Adrenal gland (tissue), 12 donors: ENCODE data around the gene SLC7A9. TPM values are rescaled to one million over a fixed set of nuclear protein-coding genes. Genes with fewer than 3 reads are reported as not detected.

ENCODE experiments used
- DNase-seq, 7 donors: peaks; one replicate each; pipeline ENCODE4 v3.0.0-alpha.2; 2019 to 2020
- H3K27ac ChIP-seq, 5 donors: fragments of 200-600 bp; sonication (generic) in 4 of 5; 1 replicate in 3 of 5; 2 replicates in 2 of 5; pipeline versions ENCODE4 v1.5.1 to v1.8.0; 2016 to 2020; ENCODE audit warnings: mild to moderate bottlenecking in 1 of 5
- H3K27me3 ChIP-seq: fragments of 200-600 bp; 2 replicates; pipeline ENCODE4 v1.8.0; 2021
- H3K36me3 ChIP-seq, 2 donors: fragments of 200-600 bp; replicated peaks in 1 of 2; 1 replicate in 1 of 2; 2 replicates in 1 of 2; pipeline versions ENCODE4 v1.5.1 to v1.8.0; 2018 to 2022
- H3K4me1 ChIP-seq, 2 donors: fragments of 200-600 bp; replicated peaks in 1 of 2; 1 replicate in 1 of 2; 2 replicates in 1 of 2; pipeline versions ENCODE4 v1.5.1 to v1.8.0; 2018 to 2021
- H3K4me3 ChIP-seq, 4 donors: fragments of 200-600 bp; sonication (generic) in 3 of 4; one replicate each; pipeline ENCODE4 v1.5.1; 2016 to 2018
- H3K9me3 ChIP-seq, 3 donors: fragments of 200-600 bp; sonication (generic) in 1 of 3; replicated peaks in 1 of 3; 1 replicate in 2 of 3; 2 replicates in 1 of 3; pipeline versions ENCODE4 v1.5.1 to v1.8.0; 2016 to 2021
- POLR2A ChIP-seq, 2 donors: fragments of 450-650 bp; IDR thresholded peaks; one replicate each; pipeline ENCODE4 v1.6.1; 2017; ENCODE audit warnings: antibody characterized with exemption in 2 of 2, mild to moderate bottlenecking in 2 of 2, moderate library complexity in 1 of 2
- WGBS, 4 donors: extraction: QIAGEN DNeasy Blood & Tissue Kit in 2 of 4; methylation state at CpG; one replicate each; pipeline versions ENCODE4 v1.1.5 to v1.1.7; 2013 to 2017; 5-methylcytosine and 5-hydroxymethylcytosine counted together
- intact Hi-C, 2 donors: fragments of 100-400 bp; cut with DNase I; formaldehyde crosslinking; loops; one replicate each; pipeline versions ENCODE4 v1.14.1 to v1.15.0; 2022 to 2023
- polyA plus RNA-seq, 3 donors: library from polyadenylated mRNA; stranded (reverse); fragments of 200-250 nt in 2 of 3; fragments of 350-450 nt in 1 of 3; fragmentation: Illumina TruSeq in 1 of 3; extraction: RNeasy Lipid Tissue Mini Kit (QIAGEN cat#74804) in 1 of 3; gene quantifications; one replicate each; pipeline ENCODE4 v1.2.3, GENCODE V29; 2013 to 2014
- total RNA-seq, 9 donors: library from RNA; depleted of rRNA in 4 of 9; stranded (reverse); fragments of >200 nt in 4 of 9; fragments of 120-200 nt in 1 of 9; fragmentation: NEBNext Ultra II Directional in 1 of 9; extraction: Animal tissue kit (Norgen Biotek cat#: 25700) in 1 of 9; gene quantifications; one replicate each; pipeline versions ENCODE4 v1.1.0 to v1.2.4, GENCODE V29; 2013 to 2023
- TF ChIP-seq, protein P1 (sequence below), 6 experiments: fragments of 450-650 bp in 4 of 6; fragments of 200-600 bp in 2 of 6; sonication (generic) in 1 of 6; IDR thresholded peaks; 1 replicate in 5 of 6; 2 replicates in 1 of 6; pipeline versions ENCODE4 v1.5.1 to v1.8.0; 2016 to 2021; ENCODE audit warnings: antibody characterized with exemption in 6 of 6, mild to moderate bottlenecking in 2 of 6, moderate library complexity in 1 of 6
- donor health status: healthy with polysubstance abuse.
- donor health status: Bipolar disorder and iron deficiency.
- donor health status: DM: yes; HTN: yes; CAD: no.
- donor health status: DM: no; HTN: no; CAD: no.
- donor health status: DM: no; HTN: no; CAD: no.
- donor health status: DM: yes; HTN: yes; CAD: no.

The SLC7A9 gene
- total and polyA plus RNA-seq, 12 donors: 0.11 to 0.51 (median 0.48) TPM; not detected in 5

DNA sequence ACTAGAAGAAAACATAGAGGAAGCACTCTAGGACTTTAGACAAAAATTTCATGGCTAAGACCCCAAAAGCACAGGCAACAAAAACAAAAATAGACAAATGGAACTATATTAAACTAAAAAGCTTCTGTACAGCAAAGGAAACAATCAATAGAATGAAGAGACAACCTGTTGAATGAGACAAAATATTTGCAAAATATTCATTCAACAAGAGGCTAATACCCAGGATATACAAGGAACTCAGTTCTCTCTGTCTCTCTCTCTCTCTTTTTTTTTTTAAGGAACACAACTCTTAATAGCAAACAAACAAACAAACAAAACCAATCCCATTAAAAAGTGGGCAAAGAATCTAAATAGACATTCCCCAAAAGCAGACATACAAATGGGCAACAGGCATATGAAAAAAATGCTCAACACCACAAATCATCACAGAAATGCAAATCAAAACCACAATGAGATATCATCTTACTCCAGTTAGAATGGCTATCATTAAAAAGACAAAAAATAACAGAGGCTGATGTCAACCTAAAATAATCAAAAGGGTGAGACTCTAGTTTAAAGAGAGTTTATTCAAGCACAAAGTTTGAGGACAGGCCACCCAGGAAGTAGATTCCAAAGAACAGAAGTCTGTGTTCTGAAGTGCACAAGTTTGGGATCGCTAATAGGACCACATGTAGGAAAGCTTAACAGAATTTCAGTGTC, 27.1 kb upstream of the SLC7A9 start:
- WGBS, 4 donors: 93 to 100% (median 96%) methylated on average over 1 of the region's 1 CpG
- intact Hi-C loops: no loop called here
- Histone ChIP-seq H3K36me3 (peaks cover 0 to 11% of the 10 kb centered on the region in 2 donors), H3K4me3 (no peak overlapping the region), H3K27me3 (no peaks in the 10 kb centered on the region), H3K27ac (no peak overlapping the region), H3K4me1 (no peaks in the 10 kb centered on the region), H3K9me3 (peaks cover 0 to 16% (median 0%) of the 10 kb centered on the region in 3 donors)
- TF ChIP-seq, protein P1, sequence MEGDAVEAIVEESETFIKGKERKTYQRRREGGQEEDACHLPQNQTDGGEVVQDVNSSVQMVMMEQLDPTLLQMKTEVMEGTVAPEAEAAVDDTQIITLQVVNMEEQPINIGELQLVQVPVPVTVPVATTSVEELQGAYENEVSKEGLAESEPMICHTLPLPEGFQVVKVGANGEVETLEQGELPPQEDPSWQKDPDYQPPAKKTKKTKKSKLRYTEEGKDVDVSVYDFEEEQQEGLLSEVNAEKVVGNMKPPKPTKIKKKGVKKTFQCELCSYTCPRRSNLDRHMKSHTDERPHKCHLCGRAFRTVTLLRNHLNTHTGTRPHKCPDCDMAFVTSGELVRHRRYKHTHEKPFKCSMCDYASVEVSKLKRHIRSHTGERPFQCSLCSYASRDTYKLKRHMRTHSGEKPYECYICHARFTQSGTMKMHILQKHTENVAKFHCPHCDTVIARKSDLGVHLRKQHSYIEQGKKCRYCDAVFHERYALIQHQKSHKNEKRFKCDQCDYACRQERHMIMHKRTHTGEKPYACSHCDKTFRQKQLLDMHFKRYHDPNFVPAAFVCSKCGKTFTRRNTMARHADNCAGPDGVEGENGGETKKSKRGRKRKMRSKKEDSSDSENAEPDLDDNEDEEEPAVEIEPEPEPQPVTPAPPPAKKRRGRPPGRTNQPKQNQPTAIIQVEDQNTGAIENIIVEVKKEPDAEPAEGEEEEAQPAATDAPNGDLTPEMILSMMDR (IDR thresholded peaks at IDR 0.05): no peak
- no peak for TF ChIP-seq POLR2A (IDR thresholded peaks at IDR 0.05)
- no peak for DNase-seq

DNA sequence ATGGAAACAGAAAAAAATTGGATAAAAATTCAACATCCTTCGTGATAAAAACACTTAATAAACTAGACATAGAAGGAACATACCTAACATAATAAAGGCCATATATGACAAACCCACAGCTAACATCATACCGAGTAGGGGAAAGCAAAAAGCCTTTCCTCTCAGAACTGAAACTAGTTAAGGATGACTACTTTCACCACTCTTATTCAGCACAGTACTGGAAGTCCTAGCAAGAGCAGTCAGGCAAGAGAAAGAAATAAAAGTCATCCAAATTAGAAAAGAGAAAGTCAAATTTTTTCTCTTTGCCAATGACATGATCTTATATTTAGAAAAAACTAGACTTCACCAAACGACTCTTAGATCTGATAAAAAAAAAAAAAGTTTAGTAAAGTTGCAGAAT, 25.8 kb upstream of the SLC7A9 start:
- DNase-seq: no peak
- Histone ChIP-seq H3K4me3 (no peak overlapping the region), H3K36me3 (peaks cover 0 to 11% of the 10 kb centered on the region in 2 donors), H3K4me1 (no peaks in the 10 kb centered on the region), H3K27me3 (no peaks in the 10 kb centered on the region), H3K27ac (no peak overlapping the region), H3K9me3 (peaks cover 0 to 19% (median 0%) of the 10 kb centered on the region in 3 donors)
- intact Hi-C loops: no loop called here
- WGBS, 4 donors: 87 to 89% (median 88%) methylated on average over 3 of the region's 3 CpGs
- no peak for TF ChIP-seq POLR2A (IDR thresholded peaks at IDR 0.05)
- TF ChIP-seq, protein P1 (IDR thresholded peaks at IDR 0.05): no peak

DNA sequence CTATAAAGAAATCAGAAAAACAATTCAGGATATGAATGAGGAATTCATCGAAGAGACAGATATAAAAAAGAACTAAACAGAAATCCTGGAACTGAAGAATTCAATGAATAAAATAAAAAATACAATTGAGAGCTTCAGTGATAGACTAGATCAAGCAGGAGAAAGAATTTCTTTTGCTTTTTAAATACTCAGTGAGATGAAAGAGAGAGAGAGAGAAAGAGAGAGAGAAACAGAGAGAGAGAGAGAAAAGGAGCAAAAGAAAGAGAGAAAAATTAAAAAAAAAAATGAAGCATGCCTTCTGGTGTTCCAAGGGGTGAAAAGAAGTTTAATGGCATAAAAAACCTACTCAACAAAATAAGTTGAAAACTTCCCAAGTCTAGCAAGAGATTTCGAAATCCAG, 22.0 kb upstream of the SLC7A9 start:
- Histone ChIP-seq H3K27me3 (no peaks in the 10 kb centered on the region), H3K9me3 (peaks cover 0 to 19% (median 0%) of the 10 kb centered on the region in 3 donors), H3K36me3 (no peaks in the 10 kb centered on the region), H3K27ac (no peak overlapping the region), H3K4me1 (no peaks in the 10 kb centered on the region), H3K4me3 (no peak overlapping the region)
- 92 to 99% (median 97%) methylated on average over 2 of the region's 2 CpGs for WGBS, 4 donors
- intact Hi-C loops: no loop called here
- DNase-seq: no peak
- no peak for TF ChIP-seq POLR2A (IDR thresholded peaks at IDR 0.05)
- TF ChIP-seq, protein P1 (IDR thresholded peaks at IDR 0.05): no peak

DNA sequence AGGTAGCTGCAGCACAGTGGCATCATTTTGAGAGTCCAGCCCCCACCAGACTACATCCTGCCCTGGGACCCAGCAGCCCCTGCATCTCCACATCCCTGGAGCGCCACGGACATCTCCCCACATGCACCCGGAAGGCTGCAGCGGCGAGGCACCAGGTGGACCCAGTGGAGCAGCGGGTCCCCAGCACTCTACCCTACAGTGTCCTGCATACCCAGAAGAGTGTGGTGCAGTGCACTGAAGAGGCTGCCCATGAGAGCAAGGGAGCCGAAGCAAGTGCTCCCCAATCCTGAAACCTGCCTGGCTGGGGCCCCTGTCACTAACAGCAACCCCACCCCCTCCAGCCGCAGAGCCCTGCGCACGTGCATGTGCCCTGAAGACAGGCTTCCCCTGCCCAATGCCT, 21.3 kb upstream of the SLC7A9 start:
- 95 to 98% (median 97%) methylated on average over 4 to 10 of the region's 10 CpGs for WGBS, 4 donors
- H3K4me1 ChIP-seq: no peaks in the 10 kb centered on the region
- no peak for DNase-seq
- H3K27me3 ChIP-seq: no peaks in the 10 kb centered on the region
- TF ChIP-seq, protein P1 (IDR thresholded peaks at IDR 0.05): no peak
- no peak for TF ChIP-seq POLR2A (IDR thresholded peaks at IDR 0.05)
- H3K9me3 ChIP-seq: peaks cover 0 to 19% (median 0%) of the 10 kb centered on the region in 3 donors
- no peak overlapping the region for H3K4me3 ChIP-seq
- intact Hi-C loops: no loop called here
- H3K27ac ChIP-seq: no peak overlapping the region
- no peaks in the 10 kb centered on the region for H3K36me3 ChIP-seq
